Coronary artery (tissue), 2 donors: ENCODE measurements around the gene RAD51B.
A peak's percentile ranks its signal among the peaks of the same experiment; 100 is the strongest.

Experiments used
- DNase-seq: peaks from one replicate; pipeline ENCODE4 v3.0.0-alpha.2; 2017; ENCODE audit warnings: low spot score
- H3K27ac ChIP-seq, 2 donors: fragments of 200-600 bp; sonication (generic); one replicate each; pipeline ENCODE4 v1.5.1; 2016 to 2019
- H3K4me3 ChIP-seq: fragments of 200-600 bp; sonication (generic); 2 replicates; pipeline ENCODE4 v1.5.1; 2016; ENCODE audit warnings: mild to moderate bottlenecking, moderate library complexity
- TF ChIP-seq, protein P1 (sequence below): fragments of 200-600 bp; sonication (generic); IDR thresholded peaks from one replicate; pipeline ENCODE4 v1.5.1; 2019; ENCODE audit warnings: antibody characterized with exemption

RAD51B gene

DNA sequence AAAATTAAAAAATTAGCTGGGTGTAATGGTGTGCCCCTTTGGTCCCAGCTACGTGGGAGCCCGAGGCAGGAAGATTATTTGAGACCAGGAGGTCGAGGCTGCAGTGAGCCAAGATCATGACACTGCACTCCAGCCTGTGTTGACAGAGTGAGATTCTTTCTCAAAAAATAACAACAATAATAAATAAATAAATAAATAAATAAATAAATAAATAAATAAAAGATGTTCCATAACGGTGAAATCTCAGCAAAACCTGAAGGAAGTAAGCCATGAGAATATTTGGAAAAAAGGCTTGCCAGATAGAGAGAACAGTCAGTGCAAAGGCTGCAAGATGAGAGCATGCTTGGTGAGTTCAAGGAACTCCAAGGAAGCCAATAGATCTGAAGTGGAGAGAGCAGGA is 176.7 kb downstream of the RAD51B start:
- no peak for DNase-seq
- no peak overlapping the region for H3K4me3 ChIP-seq
- TF ChIP-seq, protein P1, sequence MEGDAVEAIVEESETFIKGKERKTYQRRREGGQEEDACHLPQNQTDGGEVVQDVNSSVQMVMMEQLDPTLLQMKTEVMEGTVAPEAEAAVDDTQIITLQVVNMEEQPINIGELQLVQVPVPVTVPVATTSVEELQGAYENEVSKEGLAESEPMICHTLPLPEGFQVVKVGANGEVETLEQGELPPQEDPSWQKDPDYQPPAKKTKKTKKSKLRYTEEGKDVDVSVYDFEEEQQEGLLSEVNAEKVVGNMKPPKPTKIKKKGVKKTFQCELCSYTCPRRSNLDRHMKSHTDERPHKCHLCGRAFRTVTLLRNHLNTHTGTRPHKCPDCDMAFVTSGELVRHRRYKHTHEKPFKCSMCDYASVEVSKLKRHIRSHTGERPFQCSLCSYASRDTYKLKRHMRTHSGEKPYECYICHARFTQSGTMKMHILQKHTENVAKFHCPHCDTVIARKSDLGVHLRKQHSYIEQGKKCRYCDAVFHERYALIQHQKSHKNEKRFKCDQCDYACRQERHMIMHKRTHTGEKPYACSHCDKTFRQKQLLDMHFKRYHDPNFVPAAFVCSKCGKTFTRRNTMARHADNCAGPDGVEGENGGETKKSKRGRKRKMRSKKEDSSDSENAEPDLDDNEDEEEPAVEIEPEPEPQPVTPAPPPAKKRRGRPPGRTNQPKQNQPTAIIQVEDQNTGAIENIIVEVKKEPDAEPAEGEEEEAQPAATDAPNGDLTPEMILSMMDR = no peak
- H3K27ac ChIP-seq = no peak overlapping the region

DNA sequence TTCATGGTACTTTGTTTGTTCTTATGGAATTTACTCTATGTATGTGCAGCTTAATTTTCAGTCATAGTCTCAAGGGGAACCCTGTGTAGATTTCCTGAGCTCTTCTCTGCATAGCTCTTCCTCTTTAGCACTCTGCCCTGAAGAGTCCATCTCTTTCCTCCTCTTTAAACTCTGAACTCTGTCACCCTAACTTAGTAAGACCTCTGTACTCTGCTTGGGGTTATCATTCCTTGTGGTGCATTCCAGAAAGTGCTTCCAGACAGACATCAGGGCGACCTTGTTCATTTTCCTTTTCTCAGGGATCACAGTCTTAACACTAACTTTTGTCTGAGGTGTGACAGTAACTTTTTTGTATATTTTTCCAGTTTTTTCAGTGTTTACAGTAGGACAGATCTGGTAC is 179.3 kb downstream of the RAD51B start:
- TF ChIP-seq, protein P1 = no peak
- Histone ChIP-seq H3K4me3 (no peak overlapping the region), H3K27ac (no peak overlapping the region)
- DNase-seq = no peak

DNA sequence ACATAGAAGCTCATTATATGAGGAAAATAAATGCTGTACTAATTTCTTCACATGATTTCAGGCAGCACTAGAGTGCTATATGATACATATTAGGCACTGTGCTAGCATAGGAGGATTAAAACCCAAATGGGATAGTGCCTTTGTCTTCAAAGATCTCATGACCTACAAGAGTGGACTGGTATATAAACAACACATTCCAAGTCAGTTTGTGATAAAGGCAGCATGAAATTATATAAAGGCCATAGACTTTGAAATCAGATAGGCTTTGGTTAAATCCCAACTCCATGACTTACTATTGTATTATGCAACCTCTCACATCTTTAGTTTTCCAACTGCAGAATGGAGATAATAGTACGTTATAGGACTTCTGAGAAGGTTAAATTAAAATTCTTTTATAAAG is 179.7 kb downstream of the RAD51B start:
- TF ChIP-seq, protein P1 = no peak
- Histone ChIP-seq H3K27ac (peak overlapping the region in 1 of 2 donors; percentile 0), H3K4me3 (no peak overlapping the region)
- DNase-seq = no peak

DNA sequence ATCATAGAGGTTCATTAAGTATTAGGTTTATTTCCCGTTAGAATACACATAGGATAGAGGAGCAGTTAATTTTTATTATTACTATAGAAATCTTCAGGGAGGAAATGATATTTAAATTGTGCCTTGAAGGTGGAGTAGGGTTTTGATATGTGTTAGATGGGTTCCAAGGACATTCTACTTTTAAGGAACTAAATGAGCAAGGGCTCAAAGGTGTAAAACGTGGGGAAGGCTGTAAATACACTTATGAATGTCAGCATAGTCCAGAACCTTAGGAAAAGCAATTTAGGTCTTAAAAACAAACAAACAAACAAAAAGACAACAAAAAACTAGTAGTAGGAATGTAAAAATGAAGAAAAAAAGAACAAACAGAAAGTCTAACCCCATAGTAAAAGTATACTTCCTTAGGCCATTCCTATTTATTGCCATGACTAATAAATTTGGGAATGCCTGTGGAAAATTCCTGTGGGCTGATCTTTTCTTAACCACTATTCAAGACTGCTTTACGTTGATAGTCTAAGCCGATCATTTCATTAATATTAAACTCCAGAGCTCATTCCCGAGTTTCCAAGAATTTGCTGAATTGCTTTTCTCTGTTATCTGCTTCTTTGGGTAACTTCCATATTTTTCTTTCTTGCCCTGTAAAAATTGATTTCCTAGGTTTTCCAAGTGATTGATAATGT is 180.3 kb downstream of the RAD51B start:
- H3K4me3 ChIP-seq = peak overlapping the region; percentile 31
- TF ChIP-seq, protein P1 = no peak
- no peak for DNase-seq
- peak overlapping the region in 1 of 2 donors; percentile 0 for H3K27ac ChIP-seq

DNA sequence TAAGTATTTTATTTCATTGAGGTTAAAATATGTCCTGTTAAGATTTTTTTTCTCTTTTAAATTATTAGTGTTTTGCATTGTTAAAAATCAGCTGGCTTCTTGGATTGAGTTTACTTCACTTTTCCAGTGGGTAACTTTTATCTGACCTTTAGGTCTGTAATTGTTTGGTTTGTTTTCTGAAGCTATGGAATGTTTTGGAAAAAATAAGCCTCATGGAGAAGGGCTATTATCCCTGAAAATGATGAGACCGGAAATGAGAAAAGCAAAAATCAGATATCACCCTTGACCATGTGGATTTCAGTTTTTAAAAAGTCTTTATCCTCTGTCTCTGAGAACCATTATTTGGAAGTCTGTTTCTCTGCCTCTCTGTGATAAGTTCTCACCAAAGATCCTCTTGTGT is 180.9 kb downstream of the RAD51B start:
- peak overlapping the region in 1 of 2 donors; percentile 0 for H3K27ac ChIP-seq
- no peak overlapping the region for H3K4me3 ChIP-seq
- DNase-seq = no peak
- TF ChIP-seq, protein P1 = no peak

DNA sequence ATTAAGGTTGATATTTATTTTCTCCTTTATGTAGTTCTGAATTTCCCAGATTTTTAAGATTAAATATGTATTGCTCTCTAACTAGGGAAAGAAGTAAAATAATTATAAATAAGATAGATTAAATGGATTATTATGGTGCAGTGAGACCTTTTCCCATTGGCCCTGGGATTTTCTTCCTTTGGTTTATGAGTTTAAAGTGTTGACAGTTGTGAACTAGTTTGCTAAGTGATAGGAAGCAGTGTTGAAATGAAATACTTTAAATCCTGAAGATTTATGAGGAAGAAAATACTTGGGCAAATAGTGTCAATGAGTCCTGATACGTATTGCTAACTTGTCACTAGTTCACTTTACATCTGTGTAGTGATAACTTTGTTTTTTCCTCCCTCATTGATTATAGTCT is 188.9 kb downstream of the RAD51B start:
- TF ChIP-seq, protein P1 = no peak
- DNase-seq = no peak
- Histone ChIP-seq H3K27ac (no peak overlapping the region), H3K4me3 (no peak overlapping the region)

DNA sequence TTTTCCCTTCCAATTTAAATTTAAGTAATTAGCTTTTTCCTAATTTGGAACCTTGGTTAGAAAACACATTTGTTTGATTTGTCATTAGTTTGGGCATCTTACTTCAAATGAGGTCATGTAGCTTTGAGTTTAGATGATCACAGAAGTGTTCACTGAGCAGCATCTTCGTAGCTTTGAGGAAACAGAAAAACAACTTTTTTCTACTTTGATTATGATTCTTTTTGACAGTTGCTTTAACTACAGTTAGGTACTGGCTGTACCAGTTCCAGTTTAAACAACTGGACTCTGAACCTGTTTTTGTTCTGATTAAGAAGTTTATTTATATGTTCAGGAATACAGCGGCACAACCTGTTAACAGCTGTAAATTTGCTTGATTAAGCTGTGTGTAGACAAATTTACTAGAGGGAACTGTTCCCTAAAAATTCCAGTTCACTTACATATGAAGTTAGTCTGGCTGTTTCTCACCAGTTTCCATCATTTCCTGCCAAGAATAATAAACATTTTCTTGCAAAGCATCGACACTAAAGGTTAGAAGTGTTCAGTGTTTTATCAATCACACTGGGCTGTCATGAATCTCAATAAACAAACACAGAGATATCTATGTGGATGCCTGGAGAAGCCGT is 191.9 kb downstream of the RAD51B start:
- no peak for DNase-seq
- TF ChIP-seq, protein P1 = no peak
- peak overlapping the region; percentile 21 for H3K4me3 ChIP-seq
- H3K27ac ChIP-seq = peak overlapping the region; percentile 51 to 52
